Tibial nerve (tissue), 4 donors: ENCODE results near the gene CIT.
A peak's percentile ranks its signal among the peaks of the same experiment; 100 is the strongest.

Source experiments
- EP300 ChIP-seq, 2 donors: sonication (generic); formaldehyde crosslinking; IDR thresholded peaks; one replicate each; pipeline ENCODE4 v1.6.1; 2017; ENCODE audit warnings: antibody characterized with exemption in 2 of 2, mild to moderate bottlenecking in 1 of 2
- POLR2A ChIP-seq, 2 donors: fragments of 450-650 bp; IDR thresholded peaks; one replicate each; pipeline ENCODE4 v1.6.1; 2017; ENCODE audit warnings: antibody characterized with exemption in 2 of 2, mild to moderate bottlenecking in 2 of 2, moderate library complexity in 2 of 2
- TF ChIP-seq, protein P1 (sequence below), 5 experiments: fragments of 200-600 bp in 3 of 5; fragments of 450-650 bp in 2 of 5; sonication (generic) in 3 of 5; IDR thresholded peaks; one replicate each; pipeline ENCODE4 v1.5.1; 2016 to 2019; ENCODE audit warnings: antibody characterized with exemption in 5 of 5, mild to moderate bottlenecking in 3 of 5, moderate library complexity in 2 of 5

- TF ChIP-seq POLR2A (IDR thresholded peaks at IDR 0.05): no peak
- TF ChIP-seq, protein P1, sequence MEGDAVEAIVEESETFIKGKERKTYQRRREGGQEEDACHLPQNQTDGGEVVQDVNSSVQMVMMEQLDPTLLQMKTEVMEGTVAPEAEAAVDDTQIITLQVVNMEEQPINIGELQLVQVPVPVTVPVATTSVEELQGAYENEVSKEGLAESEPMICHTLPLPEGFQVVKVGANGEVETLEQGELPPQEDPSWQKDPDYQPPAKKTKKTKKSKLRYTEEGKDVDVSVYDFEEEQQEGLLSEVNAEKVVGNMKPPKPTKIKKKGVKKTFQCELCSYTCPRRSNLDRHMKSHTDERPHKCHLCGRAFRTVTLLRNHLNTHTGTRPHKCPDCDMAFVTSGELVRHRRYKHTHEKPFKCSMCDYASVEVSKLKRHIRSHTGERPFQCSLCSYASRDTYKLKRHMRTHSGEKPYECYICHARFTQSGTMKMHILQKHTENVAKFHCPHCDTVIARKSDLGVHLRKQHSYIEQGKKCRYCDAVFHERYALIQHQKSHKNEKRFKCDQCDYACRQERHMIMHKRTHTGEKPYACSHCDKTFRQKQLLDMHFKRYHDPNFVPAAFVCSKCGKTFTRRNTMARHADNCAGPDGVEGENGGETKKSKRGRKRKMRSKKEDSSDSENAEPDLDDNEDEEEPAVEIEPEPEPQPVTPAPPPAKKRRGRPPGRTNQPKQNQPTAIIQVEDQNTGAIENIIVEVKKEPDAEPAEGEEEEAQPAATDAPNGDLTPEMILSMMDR (IDR thresholded peaks at IDR 0.05): no peak
- TF ChIP-seq EP300 (IDR thresholded peaks at IDR 0.05): peak in 1 of 2 donors; percentile 58
These were observed 34.7 kb downstream of the CIT start for GRCh38 chr12:119842380-119842779.
